ENCODE results near the gene KAZN.

KAZN gene

DNA sequence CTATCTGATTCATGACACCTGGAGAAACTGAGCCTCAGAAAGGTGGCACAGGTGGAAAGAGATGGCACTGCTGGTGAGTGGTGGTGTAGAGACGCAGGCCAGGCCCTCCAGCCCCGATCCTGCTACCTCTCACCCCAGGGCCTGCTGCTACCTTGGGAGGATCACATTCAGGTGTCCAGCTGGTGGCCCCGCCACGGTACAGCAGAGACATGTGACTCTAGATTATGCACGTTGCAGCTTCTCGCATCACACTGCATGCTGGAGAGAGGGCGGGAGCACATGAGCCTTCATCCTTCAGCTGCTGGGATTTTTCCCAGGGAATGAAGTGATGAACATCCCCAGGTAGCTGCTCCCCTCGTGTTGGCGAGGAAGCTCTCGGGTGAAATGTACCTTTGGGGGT lies 32.9 kb downstream of the KAZN start:
- no peaks in the 10 kb centered on the region for H3K9me2 ChIP-seq (replicated peaks; ENCODE audit: insufficient read depth, low read length)
- H3K9me3 ChIP-seq (replicated peaks; ENCODE audit: insufficient read depth, low read length), result no peaks in the 10 kb centered on the region
- no peaks in the 10 kb centered on the region for H3K27me3 ChIP-seq (replicated peaks; ENCODE audit: insufficient read depth, low read length)
- H3F3A ChIP-seq (ENCODE audit: insufficient read depth, low read length), result no peaks in the 10 kb centered on the region
- DNase-seq, result no peak
- no peak overlapping the region for H3K27ac ChIP-seq (ENCODE audit: low read length)
- no peaks in the 10 kb centered on the region for H4K20me1 ChIP-seq (ENCODE audit: insufficient read depth, low read length)
- no peak overlapping the region for H3K4me3 ChIP-seq (ENCODE audit: low read length)
- no peak overlapping the region for H3K9ac ChIP-seq (ENCODE audit: low read length)
- no peak overlapping the region for H3K4me2 ChIP-seq (ENCODE audit: low read depth, low read length)
- TF ChIP-seq, protein P1, sequence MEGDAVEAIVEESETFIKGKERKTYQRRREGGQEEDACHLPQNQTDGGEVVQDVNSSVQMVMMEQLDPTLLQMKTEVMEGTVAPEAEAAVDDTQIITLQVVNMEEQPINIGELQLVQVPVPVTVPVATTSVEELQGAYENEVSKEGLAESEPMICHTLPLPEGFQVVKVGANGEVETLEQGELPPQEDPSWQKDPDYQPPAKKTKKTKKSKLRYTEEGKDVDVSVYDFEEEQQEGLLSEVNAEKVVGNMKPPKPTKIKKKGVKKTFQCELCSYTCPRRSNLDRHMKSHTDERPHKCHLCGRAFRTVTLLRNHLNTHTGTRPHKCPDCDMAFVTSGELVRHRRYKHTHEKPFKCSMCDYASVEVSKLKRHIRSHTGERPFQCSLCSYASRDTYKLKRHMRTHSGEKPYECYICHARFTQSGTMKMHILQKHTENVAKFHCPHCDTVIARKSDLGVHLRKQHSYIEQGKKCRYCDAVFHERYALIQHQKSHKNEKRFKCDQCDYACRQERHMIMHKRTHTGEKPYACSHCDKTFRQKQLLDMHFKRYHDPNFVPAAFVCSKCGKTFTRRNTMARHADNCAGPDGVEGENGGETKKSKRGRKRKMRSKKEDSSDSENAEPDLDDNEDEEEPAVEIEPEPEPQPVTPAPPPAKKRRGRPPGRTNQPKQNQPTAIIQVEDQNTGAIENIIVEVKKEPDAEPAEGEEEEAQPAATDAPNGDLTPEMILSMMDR (IDR thresholded peaks at IDR 0.05; ENCODE audit: low read length), result no peak
- TF ChIP-seq EZH2 (optimal IDR thresholded peaks at IDR 0.05; ENCODE audit: low read depth, low read length) (no peak), EZH2phosphoT487 (IDR thresholded peaks at IDR 0.05; ENCODE audit: low read length) (no peak)
- H3K4me1 ChIP-seq (ENCODE audit: low read length), result no peaks in the 10 kb centered on the region
- H3K79me2 ChIP-seq (ENCODE audit: low read length), result no peaks in the 10 kb centered on the region
- H3K36me3 ChIP-seq (replicated peaks; ENCODE audit: insufficient read depth, low read length), result no peaks in the 10 kb centered on the region
- H2AFZ ChIP-seq (ENCODE audit: low read length), result no peak overlapping the region

DNA sequence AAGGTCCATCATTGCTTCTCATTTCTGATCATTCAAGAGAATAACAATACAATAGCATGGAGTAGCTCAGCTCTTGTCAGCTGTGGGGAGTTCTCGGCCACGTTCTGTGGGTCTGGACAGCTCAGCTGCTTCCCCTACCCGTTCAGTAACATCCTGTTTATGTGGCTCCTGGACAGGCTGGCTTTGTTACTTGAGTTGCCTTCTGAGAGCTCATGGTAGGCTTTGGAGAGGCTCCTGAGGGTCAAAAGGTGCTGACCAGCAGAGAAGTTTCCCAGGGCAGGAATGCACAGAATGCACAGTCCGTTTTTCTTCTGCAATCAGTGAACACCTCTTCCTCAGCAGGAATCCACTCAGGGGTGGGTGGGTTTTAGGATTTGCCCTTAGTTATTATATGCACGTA lies 36.0 kb downstream of the KAZN start:
- no peak for TF ChIP-seq EZH2phosphoT487 (IDR thresholded peaks at IDR 0.05; ENCODE audit: low read length)
- TF ChIP-seq, protein P1 (IDR thresholded peaks at IDR 0.05; ENCODE audit: low read length), result no peak
- TF ChIP-seq EZH2 (optimal IDR thresholded peaks at IDR 0.05; ENCODE audit: low read depth, low read length), result no peak
- Histone ChIP-seq H3K36me3 (replicated peaks; ENCODE audit: insufficient read depth, low read length) (no peaks in the 10 kb centered on the region), H3K79me2 (ENCODE audit: low read length) (no peaks in the 10 kb centered on the region), H3K9ac (ENCODE audit: low read length) (no peak overlapping the region), H3K4me2 (ENCODE audit: low read depth, low read length) (no peak overlapping the region), H3F3A (ENCODE audit: insufficient read depth, low read length) (no peaks in the 10 kb centered on the region), H2AFZ (ENCODE audit: low read length) (no peak overlapping the region), H3K9me2 (replicated peaks; ENCODE audit: insufficient read depth, low read length) (no peaks in the 10 kb centered on the region), H3K27me3 (replicated peaks; ENCODE audit: insufficient read depth, low read length) (no peaks in the 10 kb centered on the region), H3K9me3 (replicated peaks; ENCODE audit: insufficient read depth, low read length) (no peaks in the 10 kb centered on the region), H3K27ac (ENCODE audit: low read length) (no peak overlapping the region), H4K20me1 (ENCODE audit: insufficient read depth, low read length) (no peaks in the 10 kb centered on the region), H3K4me3 (ENCODE audit: low read length) (no peak overlapping the region), H3K4me1 (ENCODE audit: low read length) (no peaks in the 10 kb centered on the region)
- DNase-seq, result no peak

DNA sequence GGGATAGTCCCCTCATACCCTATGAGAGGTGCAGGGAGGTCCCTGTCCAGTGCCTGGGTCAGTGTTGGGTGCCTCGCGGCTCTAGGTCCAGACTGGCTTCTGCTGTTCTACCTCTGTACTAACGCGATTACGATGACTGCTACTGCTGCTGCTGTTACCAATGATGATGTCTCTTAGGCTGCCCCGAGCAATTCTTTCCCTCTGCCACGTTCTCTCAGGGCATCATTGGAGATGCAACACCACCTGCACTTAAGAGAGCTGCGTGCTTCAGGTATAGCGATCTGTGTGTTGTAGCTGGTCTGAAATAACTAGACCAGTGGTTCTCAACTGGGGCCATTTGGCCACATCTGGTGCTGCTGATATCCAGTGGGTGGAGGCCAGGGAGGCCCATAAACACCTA lies 36.9 kb downstream of the KAZN start:
- no peaks in the 10 kb centered on the region for H3K9me2 ChIP-seq (replicated peaks; ENCODE audit: insufficient read depth, low read length)
- H3K79me2 ChIP-seq (ENCODE audit: low read length), result no peaks in the 10 kb centered on the region
- H3K9ac ChIP-seq (ENCODE audit: low read length), result no peak overlapping the region
- H3K4me2 ChIP-seq (ENCODE audit: low read depth, low read length), result no peak overlapping the region
- no peaks in the 10 kb centered on the region for H3K9me3 ChIP-seq (replicated peaks; ENCODE audit: insufficient read depth, low read length)
- H3F3A ChIP-seq (ENCODE audit: insufficient read depth, low read length), result no peaks in the 10 kb centered on the region
- no peak overlapping the region for H2AFZ ChIP-seq (ENCODE audit: low read length)
- H3K4me3 ChIP-seq (ENCODE audit: low read length), result no peak overlapping the region
- no peaks in the 10 kb centered on the region for H3K4me1 ChIP-seq (ENCODE audit: low read length)
- no peak for TF ChIP-seq EZH2phosphoT487 (IDR thresholded peaks at IDR 0.05; ENCODE audit: low read length)
- TF ChIP-seq, protein P1 (IDR thresholded peaks at IDR 0.05; ENCODE audit: low read length), result no peak
- TF ChIP-seq EZH2 (optimal IDR thresholded peaks at IDR 0.05; ENCODE audit: low read depth, low read length), result no peak
- no peaks in the 10 kb centered on the region for H3K36me3 ChIP-seq (replicated peaks; ENCODE audit: insufficient read depth, low read length)
- no peaks in the 10 kb centered on the region for H3K27me3 ChIP-seq (replicated peaks; ENCODE audit: insufficient read depth, low read length)
- no peaks in the 10 kb centered on the region for H4K20me1 ChIP-seq (ENCODE audit: insufficient read depth, low read length)
- DNase-seq, result no peak
- H3K27ac ChIP-seq (ENCODE audit: low read length), result no peak overlapping the region

All from MM.1S (cell line).